WTC11 (cell line): ENCODE data around the gene TIGD3. TPM values are rescaled to one million over a fixed set of nuclear protein-coding genes. Genes with fewer than 3 reads are reported as not detected.

ENCODE experiments used
- ATAC-seq: fragments of 200-7000 bp; cut with Tn5 transposase; 2 replicates; pipeline ENCODE4 v1.10.0; 2021; ENCODE audit warnings: mild to moderate bottlenecking, moderate library complexity
- CTCF ChIA-PET: fragments of 300-600 bp; sonication (Branson Sonifier 250); formaldehyde crosslinking; loops from one replicate; lab custom pipeline; 2021; ENCODE audit warnings: antibody characterized with exemption; lab: Charles Lee
- POLR2A ChIA-PET: fragments of 350-600 bp; sonication (Branson Sonifier 250); formaldehyde crosslinking; loops from one replicate; lab custom pipeline; 2021; ENCODE audit warnings: antibody characterized with exemption; lab: Charles Lee
- DNase-seq: peaks from one replicate; pipeline ENCODE4 v3.0.0; 2021; ENCODE audit warnings: low spot score
- H3K27ac Mint-ChIP-seq: 2 replicates; pipeline ENCODE4 v1.8.0; 2021; ENCODE audit warnings: mixed read lengths
- H3K27me3 Mint-ChIP-seq: 2 replicates; pipeline ENCODE4 v1.8.0; 2021; ENCODE audit warnings: low read depth, mild to moderate bottlenecking, moderate library complexity, mixed read lengths
- H3K36me3 Mint-ChIP-seq: 2 replicates; pipeline ENCODE4 v1.8.0; 2021; ENCODE audit warnings: mixed read lengths
- H3K4me1 Mint-ChIP-seq: 2 replicates; pipeline ENCODE4 v1.8.0; 2022; ENCODE audit warnings: mixed read lengths
- H3K4me3 Mint-ChIP-seq: 2 replicates; pipeline ENCODE4 v1.8.0; 2021; ENCODE audit warnings: mild to moderate bottlenecking, moderate library complexity, mixed read lengths
- H3K9me3 Mint-ChIP-seq: 2 replicates; pipeline ENCODE4 v1.8.0; 2021; ENCODE audit warnings: mixed read lengths
- CDX4 ChIP-seq: fragments of 250-450 bp; sonication (Bioruptor Pico); IDR thresholded peaks from 2 replicates; pipeline ENCODE4 v1.9.0; 2021; ENCODE audit warnings: moderate library complexity, mild to moderate bottlenecking, inconsistent platforms, borderline replicate concordance
- CREB1 ChIP-seq: sonication (generic); formaldehyde crosslinking; IDR thresholded peaks from 2 replicates; pipeline ENCODE4 v1.8.0; 2023; ENCODE audit warnings: mild to moderate bottlenecking, missing genetic modification reagents
- FOXP1 ChIP-seq: sonication (generic); formaldehyde crosslinking; IDR thresholded peaks from 2 replicates; pipeline ENCODE4 v1.8.0; 2022; ENCODE audit warnings: missing genetic modification reagents, mild to moderate bottlenecking, moderate library complexity, borderline replicate concordance
- FOXP4 ChIP-seq: sonication (generic); formaldehyde crosslinking; IDR thresholded peaks from 2 replicates; pipeline ENCODE4 v1.8.0; 2022; ENCODE audit warnings: mild to moderate bottlenecking, missing genetic modification reagents
- GRHL2 ChIP-seq: fragments of 250-450 bp; sonication (Bioruptor Pico); IDR thresholded peaks from 2 replicates; pipeline ENCODE4 v1.8.0; 2022; ENCODE audit warnings: mild to moderate bottlenecking, moderate library complexity; ENCODE audit not compliant: insufficient replicate concordance, severe bottlenecking
- NFATC4 ChIP-seq: fragments of 250-450 bp; sonication (Bioruptor Pico); IDR thresholded peaks from 2 replicates; pipeline ENCODE4 v1.9.0; 2021; ENCODE audit warnings: mild to moderate bottlenecking
- NFE2L1 ChIP-seq: sonication (generic); formaldehyde crosslinking; IDR thresholded peaks from 2 replicates; pipeline ENCODE4 v1.8.1; 2023; ENCODE audit warnings: missing genetic modification reagents
- NR2C2 ChIP-seq: sonication (generic); formaldehyde crosslinking; IDR thresholded peaks from 2 replicates; pipeline ENCODE4 v1.8.0; 2022; ENCODE audit warnings: mild to moderate bottlenecking, missing genetic modification reagents
- RELA ChIP-seq: sonication (generic); formaldehyde crosslinking; IDR thresholded peaks from 2 replicates; pipeline ENCODE4 v1.8.1; 2022; ENCODE audit warnings: missing genetic modification reagents, mild to moderate bottlenecking, borderline replicate concordance
- SMAD3 ChIP-seq: sonication (generic); formaldehyde crosslinking; IDR thresholded peaks from 2 replicates; pipeline ENCODE4 v1.8.0; 2022; ENCODE audit warnings: missing genetic modification reagents, mild to moderate bottlenecking, borderline replicate concordance
- STAT6 ChIP-seq: sonication (generic); formaldehyde crosslinking; conservative IDR thresholded peaks from 2 replicates; pipeline ENCODE4 v1.8.1; 2023; ENCODE audit warnings: mild to moderate bottlenecking, low read depth, missing genetic modification reagents, moderate library complexity
- TCF7 ChIP-seq: sonication (generic); formaldehyde crosslinking; IDR thresholded peaks from 2 replicates; pipeline ENCODE4 v1.8.0; 2022; ENCODE audit warnings: mild to moderate bottlenecking, low read depth, missing genetic modification reagents, moderate library complexity
- ZNF219 ChIP-seq: sonication (generic); formaldehyde crosslinking; IDR thresholded peaks from 2 replicates; pipeline ENCODE4 v1.8.0; 2023; ENCODE audit warnings: missing genetic modification reagents, mild to moderate bottlenecking, borderline replicate concordance
- ZNF263 ChIP-seq: sonication (generic); formaldehyde crosslinking; IDR thresholded peaks from 2 replicates; pipeline ENCODE4 v1.8.1; 2022; ENCODE audit warnings: low read depth, mild to moderate bottlenecking, moderate library complexity, missing genetic modification reagents
- total RNA-seq: library from RNA; stranded (reverse); gene quantifications from 3 replicates; pipeline ENCODE4 v1.2.3, GENCODE V29; 2021
- TF ChIP-seq, protein P1 (sequence below): sonication (generic); formaldehyde crosslinking; IDR thresholded peaks from 2 replicates; pipeline ENCODE4 v1.8.1; 2023; ENCODE audit warnings: mild to moderate bottlenecking, missing genetic modification reagents, moderate library complexity
- TF ChIP-seq, protein P2 (sequence below): fragments of 250-450 bp; sonication (Bioruptor Pico); IDR thresholded peaks from 2 replicates; pipeline ENCODE4 v1.8.0; 2021; ENCODE audit warnings: mild to moderate bottlenecking
- TF ChIP-seq, protein P3 (sequence below): sonication (generic); formaldehyde crosslinking; IDR thresholded peaks from 2 replicates; pipeline ENCODE4 v1.8.1; 2023; ENCODE audit warnings: mild to moderate bottlenecking, missing genetic modification reagents
- TF ChIP-seq, protein P4 (sequence below): fragments of 250-450 bp; sonication (Bioruptor Pico); IDR thresholded peaks from 2 replicates; pipeline ENCODE4 v2.1.2; 2022; ENCODE audit warnings: mild to moderate bottlenecking, moderate library complexity

The TIGD3 gene
- total RNA-seq, 1 experiment from 2014 or later = 1.9 TPM

GRCh38 chr11:65323813-65324212, 30.7 kb upstream of the TIGD3 start (continued):
- TF ChIP-seq STAT6 (no peak), ZNF263 (CRISPR knock-in tag) (no peak), NR2C2 (CRISPR knock-in tag) (no peak)

- DNase-seq (no peak), ATAC-seq (no peak)
- Mint-ChIP-seq H3K27me3 (peaks cover 3% of the 10 kb centered on the region), H3K9me3 (no peaks in the 10 kb centered on the region), H3K36me3 (peaks cover 16% of the 10 kb centered on the region), H3K4me3 (no peak overlapping the region), H3K27ac (no peak overlapping the region), H3K4me1 (peaks cover 11% of the 10 kb centered on the region)
- TF ChIP-seq CDX4 = no peak
- TF ChIP-seq, protein P1, sequence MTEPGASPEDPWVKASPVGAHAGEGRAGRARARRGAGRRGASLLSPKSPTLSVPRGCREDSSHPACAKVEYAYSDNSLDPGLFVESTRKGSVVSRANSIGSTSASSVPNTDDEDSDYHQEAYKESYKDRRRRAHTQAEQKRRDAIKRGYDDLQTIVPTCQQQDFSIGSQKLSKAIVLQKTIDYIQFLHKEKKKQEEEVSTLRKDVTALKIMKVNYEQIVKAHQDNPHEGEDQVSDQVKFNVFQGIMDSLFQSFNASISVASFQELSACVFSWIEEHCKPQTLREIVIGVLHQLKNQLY (CRISPR knock-in tag) = no peak
- TF ChIP-seq GRHL2 = no peak
- TF ChIP-seq TCF7 = no peak
- no peak for TF ChIP-seq ZNF219 (CRISPR knock-in tag)
- no peak for TF ChIP-seq NFATC4 (CRISPR knock-in tag)
- TF ChIP-seq FOXP1 (CRISPR knock-in tag) = no peak
- TF ChIP-seq RELA (CRISPR knock-in tag) = no peak
- ChIA-PET POLR2A (no interaction called here), CTCF (interaction anchor here (1.4 to 4.8 kb wide), 2 partner anchors 10 to 75 kb away, joined by 3 to 34 read pairs; partner anchors contain the start of gene CDC42EP2)
These were observed 29.1 kb upstream of the TIGD3 start for GRCh38 chr11:65325435-65325834.

- POLR2A ChIA-PET = interaction anchor here (1.0 to 1.6 kb wide), 3 partner anchors 10 to 52 kb away, joined by 3 to 5 read pairs (median 4); partner anchors contain the start of gene CDC42EP2
- Mint-ChIP-seq H3K36me3 (peaks cover 7% of the 10 kb centered on the region), H3K4me1 (peaks cover 11% of the 10 kb centered on the region), H3K9me3 (no peaks in the 10 kb centered on the region), H3K4me3 (no peak overlapping the region), H3K27me3 (peaks cover 5% of the 10 kb centered on the region), H3K27ac (no peak overlapping the region)
- no peak for ATAC-seq
- CTCF ChIA-PET = interaction anchor here (0.6 to 4.8 kb wide), 3 partner anchors 11 to 142 kb away, joined by 3 to 34 read pairs (median 4); partner anchors contain the start of gene CDC42EP2
- DNase-seq = no peak
- TF ChIP-seq CREB1 (CRISPR knock-in tag) = no peak
- no peak for TF ChIP-seq NFE2L1 (CRISPR knock-in tag)
- TF ChIP-seq, protein P2, sequence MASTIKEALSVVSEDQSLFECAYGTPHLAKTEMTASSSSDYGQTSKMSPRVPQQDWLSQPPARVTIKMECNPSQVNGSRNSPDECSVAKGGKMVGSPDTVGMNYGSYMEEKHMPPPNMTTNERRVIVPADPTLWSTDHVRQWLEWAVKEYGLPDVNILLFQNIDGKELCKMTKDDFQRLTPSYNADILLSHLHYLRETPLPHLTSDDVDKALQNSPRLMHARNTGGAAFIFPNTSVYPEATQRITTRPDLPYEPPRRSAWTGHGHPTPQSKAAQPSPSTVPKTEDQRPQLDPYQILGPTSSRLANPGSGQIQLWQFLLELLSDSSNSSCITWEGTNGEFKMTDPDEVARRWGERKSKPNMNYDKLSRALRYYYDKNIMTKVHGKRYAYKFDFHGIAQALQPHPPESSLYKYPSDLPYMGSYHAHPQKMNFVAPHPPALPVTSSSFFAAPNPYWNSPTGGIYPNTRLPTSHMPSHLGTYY (CRISPR knock-in tag) = no peak
- TF ChIP-seq FOXP4 (CRISPR knock-in tag) = no peak
- TF ChIP-seq, protein P3, sequence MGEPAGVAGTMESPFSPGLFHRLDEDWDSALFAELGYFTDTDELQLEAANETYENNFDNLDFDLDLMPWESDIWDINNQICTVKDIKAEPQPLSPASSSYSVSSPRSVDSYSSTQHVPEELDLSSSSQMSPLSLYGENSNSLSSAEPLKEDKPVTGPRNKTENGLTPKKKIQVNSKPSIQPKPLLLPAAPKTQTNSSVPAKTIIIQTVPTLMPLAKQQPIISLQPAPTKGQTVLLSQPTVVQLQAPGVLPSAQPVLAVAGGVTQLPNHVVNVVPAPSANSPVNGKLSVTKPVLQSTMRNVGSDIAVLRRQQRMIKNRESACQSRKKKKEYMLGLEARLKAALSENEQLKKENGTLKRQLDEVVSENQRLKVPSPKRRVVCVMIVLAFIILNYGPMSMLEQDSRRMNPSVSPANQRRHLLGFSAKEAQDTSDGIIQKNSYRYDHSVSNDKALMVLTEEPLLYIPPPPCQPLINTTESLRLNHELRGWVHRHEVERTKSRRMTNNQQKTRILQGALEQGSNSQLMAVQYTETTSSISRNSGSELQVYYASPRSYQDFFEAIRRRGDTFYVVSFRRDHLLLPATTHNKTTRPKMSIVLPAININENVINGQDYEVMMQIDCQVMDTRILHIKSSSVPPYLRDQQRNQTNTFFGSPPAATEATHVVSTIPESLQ (CRISPR knock-in tag) = no peak
- TF ChIP-seq SMAD3 (CRISPR knock-in tag) = no peak
- TF ChIP-seq, protein P4, sequence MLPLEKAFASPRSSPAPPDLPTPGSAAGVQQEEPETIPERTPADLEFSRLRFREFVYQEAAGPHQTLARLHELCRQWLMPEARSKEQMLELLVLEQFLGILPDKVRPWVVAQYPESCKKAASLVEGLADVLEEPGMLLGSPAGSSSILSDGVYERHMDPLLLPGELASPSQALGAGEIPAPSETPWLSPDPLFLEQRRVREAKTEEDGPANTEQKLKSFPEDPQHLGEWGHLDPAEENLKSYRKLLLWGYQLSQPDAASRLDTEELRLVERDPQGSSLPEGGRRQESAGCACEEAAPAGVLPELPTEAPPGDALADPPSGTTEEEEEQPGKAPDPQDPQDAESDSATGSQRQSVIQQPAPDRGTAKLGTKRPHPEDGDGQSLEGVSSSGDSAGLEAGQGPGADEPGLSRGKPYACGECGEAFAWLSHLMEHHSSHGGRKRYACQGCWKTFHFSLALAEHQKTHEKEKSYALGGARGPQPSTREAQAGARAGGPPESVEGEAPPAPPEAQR = no peak
These were observed 27.5 kb upstream of the TIGD3 start for GRCh38 chr11:65327021-65327420.
